Esophagus (tissue), 2 donors: Measurements from ENCODE around the gene HELZ2. TPM values are rescaled to one million over a fixed set of nuclear protein-coding genes. Genes with fewer than 3 reads are reported as not detected.

ENCODE experiments used
- H3K27ac ChIP-seq, 2 donors: one replicate each; pipeline ENCODE4 v1.5.1; 2013; ENCODE audit warnings: low read depth in 2 of 2, mild to moderate bottlenecking in 2 of 2, inconsistent platforms in 1 of 2, low read length in 1 of 2, moderate library complexity in 1 of 2
- H3K27me3 ChIP-seq, 2 donors: one replicate each; pipeline ENCODE4 v1.6.1; 2013; ENCODE audit warnings: low read length in 2 of 2, control low read depth in 1 of 2, mild to moderate bottlenecking in 1 of 2; ENCODE audit not compliant: insufficient read depth in 2 of 2, control insufficient read depth in 1 of 2
- H3K36me3 ChIP-seq, 2 donors: one replicate each; pipeline ENCODE4 v1.6.1; 2013; ENCODE audit warnings: low read length in 1 of 2; ENCODE audit not compliant: control insufficient read depth in 2 of 2, insufficient read depth in 2 of 2
- H3K4me1 ChIP-seq, 2 donors: one replicate each; pipeline ENCODE4 v1.6.1; 2013; ENCODE audit warnings: low read length in 1 of 2; ENCODE audit not compliant: control insufficient read depth in 2 of 2, insufficient read depth in 2 of 2
- H3K4me3 ChIP-seq, 2 donors: one replicate each; pipeline ENCODE4 v1.5.1; 2013; ENCODE audit warnings: low read length in 2 of 2, mild to moderate bottlenecking in 2 of 2, low read depth in 1 of 2, moderate library complexity in 1 of 2
- H3K9me3 ChIP-seq, 2 donors: one replicate each; pipeline ENCODE4 v1.6.1; 2013; ENCODE audit warnings: mild to moderate bottlenecking in 2 of 2, low read depth in 1 of 2, low read length in 1 of 2, moderate library complexity in 1 of 2; ENCODE audit not compliant: control insufficient read depth in 2 of 2, insufficient read depth in 1 of 2
- WGBS, 2 donors: extraction: QIAGEN DNeasy Blood & Tissue Kit; methylation state at CpG; one replicate each; pipeline ENCODE4 v1.1.7; 2013; 5-methylcytosine and 5-hydroxymethylcytosine counted together
- polyA plus RNA-seq, 2 donors: library from polyadenylated mRNA; stranded (reverse); fragments of 200-250 nt; gene quantifications; one replicate each; pipeline ENCODE4 v1.2.3, GENCODE V29; 2013
- donor health status: healthy with polysubstance abuse.
- donor health status: Bipolar disorder and iron deficiency.

HELZ2 gene
- polyA plus RNA-seq, 2 donors: 7.2 to 8.3 TPM

DNA sequence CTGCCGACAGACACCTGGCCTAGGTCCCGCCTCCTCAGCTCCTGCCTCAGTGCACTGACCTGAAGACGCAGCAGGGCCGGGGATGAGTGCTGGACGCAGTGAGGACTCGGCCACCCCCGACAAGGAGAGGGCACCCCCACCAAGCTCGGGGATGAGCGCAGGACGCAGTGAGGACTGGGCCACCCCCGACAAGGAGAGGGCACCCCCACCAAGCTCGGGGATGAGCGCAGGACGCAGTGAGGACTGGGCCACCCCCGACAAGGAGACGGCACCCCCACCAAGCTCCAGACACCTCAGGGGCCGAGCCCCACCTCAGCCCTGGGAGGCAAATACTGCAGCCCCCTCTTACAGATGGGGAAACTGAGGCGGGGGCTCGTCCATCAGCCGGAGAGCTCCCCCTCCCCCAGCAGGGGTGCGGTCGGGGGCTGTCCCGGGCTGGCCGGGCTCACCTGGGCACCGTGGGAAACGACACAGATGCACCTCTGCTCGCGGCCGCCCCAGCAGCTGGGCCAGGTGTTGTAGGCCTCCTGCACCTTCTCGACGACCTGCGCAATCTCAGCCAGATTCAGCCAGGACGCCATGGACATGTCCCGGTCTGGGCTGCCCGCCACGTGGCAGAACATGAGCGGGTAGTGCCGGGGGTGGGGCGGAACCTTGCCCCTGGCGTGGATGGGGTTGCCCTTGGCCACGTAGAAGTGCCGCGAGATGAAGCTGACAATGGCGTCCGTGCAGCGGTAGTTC lies 7.5 kb downstream of the HELZ2 start:
- Histone ChIP-seq H3K27me3 (no peaks in the 10 kb centered on the region), H3K36me3 (peaks cover 4 to 35% of the 10 kb centered on the region in 2 donors), H3K4me1 (peaks cover 0 to 4% of the 10 kb centered on the region in 2 donors), H3K4me3 (no peak overlapping the region), H3K9me3 (peaks cover 0 to 3% of the 10 kb centered on the region in 2 donors), H3K27ac (no peak overlapping the region)
- 90 to 92% methylated on average over 44 to 46 of the region's 46 CpGs for WGBS, 2 donors

DNA sequence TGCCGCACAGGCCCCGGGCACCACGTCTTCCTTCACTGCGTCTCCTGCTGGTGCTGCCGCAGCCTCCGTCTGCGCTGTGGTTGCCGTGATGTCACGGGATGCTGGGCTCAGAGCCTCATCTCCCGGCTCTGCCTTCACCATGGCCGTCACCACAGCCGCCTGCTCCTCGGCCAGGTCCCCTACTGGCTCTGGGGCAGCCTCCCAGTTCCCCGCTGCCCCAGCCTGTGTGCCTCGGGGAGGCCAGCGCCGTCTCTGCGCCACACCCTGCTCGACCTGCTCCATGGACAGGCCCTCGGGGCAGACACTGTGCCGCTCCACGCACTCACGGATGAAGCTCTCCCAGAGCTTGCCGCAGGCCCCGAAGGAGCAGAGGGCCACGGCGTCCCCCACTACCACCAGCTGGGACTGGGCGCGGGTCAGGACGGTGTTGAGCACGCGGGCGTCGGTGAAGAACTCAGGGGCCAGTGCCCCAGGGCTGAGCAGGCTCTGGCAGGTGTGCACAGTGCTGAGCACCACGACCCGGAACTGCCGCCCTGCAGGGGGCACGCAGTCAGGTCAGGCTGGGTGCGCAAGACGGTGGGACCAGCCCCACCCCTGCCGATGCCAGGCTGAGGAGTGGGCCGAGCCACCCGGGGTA lies 8.2 kb downstream of the HELZ2 start:
- Histone ChIP-seq H3K27ac (no peak overlapping the region), H3K36me3 (peaks cover 4 to 43% of the 10 kb centered on the region in 2 donors), H3K9me3 (peaks cover 0 to 3% of the 10 kb centered on the region in 2 donors), H3K4me3 (no peak overlapping the region), H3K27me3 (no peaks in the 10 kb centered on the region), H3K4me1 (peaks cover 0 to 4% of the 10 kb centered on the region in 2 donors)
- 91 to 92% methylated on average over 41 to 43 of the region's 43 CpGs for WGBS, 2 donors

DNA sequence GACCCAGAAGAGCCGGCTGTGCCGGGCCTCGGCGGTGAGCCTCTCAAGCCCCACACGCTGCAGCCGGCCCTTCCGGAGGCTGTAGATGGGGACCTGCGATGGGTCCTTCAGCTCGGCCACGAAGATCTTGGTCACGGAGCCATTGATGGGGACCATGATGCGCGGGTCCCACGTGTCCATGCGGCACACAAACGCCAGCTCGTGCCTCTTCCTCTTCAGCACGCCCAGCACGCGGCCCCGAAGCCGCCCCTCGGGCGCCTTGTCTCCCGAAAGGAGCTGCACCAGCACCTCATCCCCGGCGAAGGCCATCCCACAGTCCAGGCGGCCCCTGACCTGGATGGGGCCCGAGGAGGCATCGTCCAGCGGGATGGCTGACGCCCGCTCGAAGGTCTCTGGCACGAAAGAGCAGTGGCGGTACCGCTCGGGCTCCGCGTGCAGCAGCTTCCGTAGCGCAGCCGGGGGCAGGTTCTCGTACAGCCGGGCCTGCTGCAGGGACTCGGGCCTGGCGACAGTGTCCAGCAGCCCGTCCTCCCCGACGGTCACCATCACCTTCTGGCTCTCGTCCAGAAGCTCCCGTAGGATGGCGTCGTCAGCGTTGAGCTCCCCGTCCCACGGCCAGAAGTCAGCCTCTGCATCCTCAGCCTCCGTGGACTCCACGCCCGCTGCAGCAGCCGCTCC lies 8.9 kb downstream of the HELZ2 start:
- 94 to 95% methylated on average over 59 to 61 of the region's 61 CpGs for WGBS, 2 donors
- peaks cover 0 to 4% of the 10 kb centered on the region in 2 donors for H3K4me1 ChIP-seq
- no peak overlapping the region for H3K27ac ChIP-seq
- H3K36me3 ChIP-seq: peaks cover 8 to 47% of the 10 kb centered on the region in 2 donors
- H3K4me3 ChIP-seq: no peak overlapping the region
- no peaks in the 10 kb centered on the region for H3K27me3 ChIP-seq
- H3K9me3 ChIP-seq: peaks cover 0 to 3% of the 10 kb centered on the region in 2 donors

DNA sequence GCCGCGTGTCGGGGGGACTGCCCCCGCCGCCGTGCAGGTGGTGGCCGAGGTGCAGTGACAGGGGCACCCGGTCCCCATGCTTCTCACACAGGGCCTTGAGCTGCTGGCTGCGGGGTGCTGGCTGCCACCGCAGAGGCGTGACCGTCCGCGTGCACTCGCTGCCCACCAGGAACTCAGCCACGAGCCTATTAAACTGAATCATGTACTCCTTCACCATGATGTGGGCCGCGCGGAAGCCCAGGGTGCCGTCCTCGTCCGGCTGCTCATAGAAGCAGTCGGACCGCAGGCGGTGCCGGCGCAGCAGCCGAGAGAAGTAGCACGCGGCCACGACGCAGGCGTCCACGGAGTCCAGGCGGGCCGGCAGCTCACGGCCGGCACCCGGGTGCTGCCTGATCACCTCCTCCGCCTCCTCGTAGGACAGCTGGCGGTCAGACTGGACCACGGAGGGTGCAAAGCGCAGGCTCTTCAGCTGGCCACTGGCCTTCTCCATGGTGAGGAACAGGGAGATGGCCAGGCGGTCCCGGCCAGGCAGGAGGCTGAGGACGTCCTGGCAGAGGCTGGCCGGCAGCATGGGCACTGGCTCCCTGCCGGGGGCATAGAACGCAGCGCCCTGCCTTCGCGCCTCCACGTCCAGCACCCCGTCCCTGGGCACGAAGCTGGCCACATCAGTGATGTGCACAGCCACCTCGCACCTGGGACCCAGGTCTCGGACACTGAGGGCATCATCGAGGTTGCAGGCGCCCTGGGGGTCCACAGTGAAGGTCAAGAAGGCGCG lies 9.8 kb downstream of the HELZ2 start:
- Histone ChIP-seq H3K36me3 (peaks cover 8 to 53% of the 10 kb centered on the region in 2 donors), H3K27ac (no peak overlapping the region), H3K27me3 (no peaks in the 10 kb centered on the region), H3K4me1 (peaks cover 0 to 4% of the 10 kb centered on the region in 2 donors), H3K9me3 (peaks cover 0 to 3% of the 10 kb centered on the region in 2 donors), H3K4me3 (no peak overlapping the region)
- 95 to 96% methylated on average over 61 to 62 of the region's 62 CpGs for WGBS, 2 donors

DNA sequence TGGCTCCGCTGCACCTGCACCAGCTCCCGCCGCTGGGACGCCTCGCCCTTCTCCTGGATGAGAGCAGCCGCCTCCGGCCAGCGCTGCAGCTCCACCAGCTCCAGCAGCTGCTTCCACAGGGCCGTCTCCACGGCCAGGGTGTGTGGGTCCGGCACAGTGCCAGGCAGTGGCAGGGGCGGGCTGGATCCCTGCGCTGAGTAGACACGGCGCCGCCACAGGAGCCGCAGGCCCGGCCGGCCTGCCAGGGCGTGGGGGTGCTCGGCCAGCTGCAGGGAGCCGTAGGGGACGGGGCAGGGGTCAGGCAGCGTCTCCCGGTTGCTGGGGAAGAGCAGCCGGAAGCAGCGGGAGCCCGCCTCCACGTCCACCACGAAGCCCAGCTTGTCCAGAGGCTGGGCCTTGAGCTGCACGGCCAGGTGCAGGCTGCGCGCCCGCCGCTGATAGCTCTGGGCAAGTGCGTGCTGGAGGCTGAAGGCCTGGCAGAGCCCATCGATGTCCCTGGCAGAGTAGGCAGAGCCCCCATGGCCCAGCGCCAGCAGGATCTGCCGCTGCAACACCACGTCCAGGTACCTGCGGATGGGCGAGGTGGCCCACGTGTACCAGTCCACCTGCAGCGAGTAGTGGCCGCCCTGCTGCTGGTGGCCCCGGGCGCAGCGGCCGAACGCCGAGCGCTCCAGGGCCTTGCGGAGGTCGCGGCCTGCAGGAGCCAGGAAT lies 10.7 kb downstream of the HELZ2 start:
- no peak overlapping the region for H3K27ac ChIP-seq
- H3K9me3 ChIP-seq: peaks cover 0 to 3% of the 10 kb centered on the region in 2 donors
- WGBS, 2 donors: 93 to 95% methylated on average over 55 of the region's 55 CpGs
- peaks cover 0 to 4% of the 10 kb centered on the region in 2 donors for H3K4me1 ChIP-seq
- H3K27me3 ChIP-seq: no peaks in the 10 kb centered on the region
- no peak overlapping the region for H3K4me3 ChIP-seq
- peaks cover 8 to 53% of the 10 kb centered on the region in 2 donors for H3K36me3 ChIP-seq

DNA sequence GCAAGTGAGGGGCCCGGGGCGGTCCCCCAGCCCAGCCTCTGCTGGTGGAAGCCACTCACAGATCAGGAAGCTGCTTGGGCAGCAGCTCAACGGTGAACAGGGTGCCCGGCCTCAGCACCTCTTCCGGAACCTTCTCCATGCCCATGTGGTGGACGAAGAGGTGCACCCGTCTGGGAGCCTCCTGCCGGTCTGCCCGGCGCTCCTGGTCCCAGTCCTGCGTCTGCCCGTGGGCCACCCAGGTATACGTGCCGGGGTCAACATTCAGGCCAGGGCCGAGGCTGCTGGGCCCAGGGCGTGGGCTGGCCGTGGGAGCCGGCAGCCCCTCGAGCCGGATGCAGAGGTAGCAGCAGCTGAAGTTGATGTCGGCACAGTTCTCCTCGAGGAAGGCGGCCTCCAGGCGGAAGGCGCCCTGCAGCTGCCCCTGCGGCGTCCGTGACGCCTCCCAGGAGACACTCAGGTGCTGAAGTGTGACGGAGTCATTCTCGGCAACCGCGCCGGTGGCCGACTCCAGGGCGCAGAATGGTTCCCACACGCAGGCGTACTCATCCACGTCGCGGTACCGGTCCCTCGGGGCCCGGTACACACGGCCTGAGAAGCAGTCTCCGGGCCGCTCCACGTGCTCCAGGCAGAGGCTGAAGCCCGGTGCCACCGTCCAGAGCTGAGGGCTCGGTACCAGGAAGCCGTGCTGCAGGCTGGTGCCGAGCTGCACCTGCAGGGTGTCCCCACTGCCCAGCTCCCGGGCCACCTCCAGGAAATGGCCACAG lies 11.4 kb downstream of the HELZ2 start:
- Histone ChIP-seq H3K4me3 (no peak overlapping the region), H3K27me3 (no peaks in the 10 kb centered on the region), H3K4me1 (peaks cover 0 to 4% of the 10 kb centered on the region in 2 donors), H3K9me3 (peaks cover 0 to 3% of the 10 kb centered on the region in 2 donors), H3K36me3 (peaks cover 8 to 53% of the 10 kb centered on the region in 2 donors), H3K27ac (no peak overlapping the region)
- WGBS, 2 donors: 94 to 95% methylated on average over 54 of the region's 54 CpGs

DNA sequence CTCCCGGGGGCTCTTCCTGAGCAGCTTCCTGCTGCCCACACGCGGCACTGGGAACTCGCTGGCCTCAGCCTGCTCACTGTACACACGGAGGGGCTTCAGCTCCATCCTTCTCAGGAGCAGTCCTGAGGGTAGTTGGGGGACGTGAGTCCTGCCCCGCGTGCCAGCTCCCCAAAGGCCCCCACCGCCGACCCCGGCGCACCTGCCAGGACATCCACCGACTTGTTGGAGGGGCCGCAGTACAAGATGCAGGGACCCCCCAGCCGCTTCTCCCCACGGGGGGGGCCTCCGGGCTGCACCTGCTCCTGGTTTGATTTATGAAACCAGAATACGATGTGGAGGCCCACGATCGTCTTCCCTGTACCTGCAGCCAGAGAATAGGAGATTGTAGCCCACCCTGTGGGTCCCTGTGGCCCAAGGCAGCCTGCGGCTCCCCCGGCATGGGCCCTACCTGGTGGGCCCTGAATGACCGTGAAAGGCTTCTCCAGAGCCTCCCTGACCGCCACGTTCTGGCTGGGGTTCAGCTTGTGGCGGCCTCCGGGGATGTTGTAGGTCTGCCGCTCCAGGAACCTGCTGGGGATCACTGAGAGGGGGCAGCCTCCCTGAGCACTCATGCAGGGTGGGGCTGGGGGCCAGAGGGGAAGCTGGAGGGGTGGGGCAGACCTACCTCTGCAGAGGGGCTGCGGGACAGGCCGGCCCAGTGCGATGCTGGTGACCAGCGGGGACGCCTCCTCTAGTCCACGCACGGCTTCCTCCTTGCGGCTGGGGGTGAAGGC lies 12.2 kb downstream of the HELZ2 start:
- H3K9me3 ChIP-seq: peaks cover 0 to 3% of the 10 kb centered on the region in 2 donors
- no peaks in the 10 kb centered on the region for H3K27me3 ChIP-seq
- H3K4me1 ChIP-seq: peaks cover 0 to under 1% of the 10 kb centered on the region in 2 donors
- 88 to 90% methylated on average over 31 to 36 of the region's 36 CpGs for WGBS, 2 donors
- H3K36me3 ChIP-seq: peaks cover 8 to 53% of the 10 kb centered on the region in 2 donors
- H3K4me3 ChIP-seq: no peak overlapping the region
- no peak overlapping the region for H3K27ac ChIP-seq
